Smooth muscle cell (in vitro differentiated cells): ENCODE data around the gene NFKB1. TPM values are rescaled to one million over a fixed set of nuclear protein-coding genes. Genes with fewer than 3 reads are reported as not detected.
A peak's percentile ranks its signal among the peaks of the same experiment; 100 is the strongest.
"Not testable (repeated sequence)": the region's sequence is repeated elsewhere in the genome, so short reads cannot be mapped to it uniquely, and the experiment has no call there.

ENCODE experiments used
- DNase-seq: peaks from one replicate; lab custom pipeline; 2025; ENCODE audit not compliant: unreplicated experiment; lab: John Stamatoyannopoulos, UW
- H2AFZ ChIP-seq: fragments of 200-600 bp; sonication (generic); 2 replicates; pipeline ENCODE4 v1.6.0; 2016; ENCODE audit warnings: antibody characterized with exemption, low read depth, mild to moderate bottlenecking
- H3F3A ChIP-seq: fragments of 200-600 bp; sonication (generic); 2 replicates; pipeline ENCODE4 v1.6.0; 2017; ENCODE audit warnings: antibody characterized with exemption, low read depth
- H3K27ac ChIP-seq: fragments of 200-600 bp; sonication (generic); 2 replicates; pipeline ENCODE4 v1.5.1; 2016; ENCODE audit warnings: low read depth, mild to moderate bottlenecking
- H3K27me3 ChIP-seq: fragments of 200-600 bp; sonication (generic); 2 replicates; pipeline ENCODE4 v1.6.1; 2016; ENCODE audit warnings: low read depth, mild to moderate bottlenecking
- H3K36me3 ChIP-seq: fragments of 200-600 bp; sonication (generic); 2 replicates; pipeline ENCODE4 v1.5.1; 2016; ENCODE audit warnings: low read depth
- H3K4me1 ChIP-seq: fragments of 200-600 bp; sonication (generic); 2 replicates; pipeline ENCODE4 v1.5.1; 2016; ENCODE audit warnings: low read depth
- H3K4me2 ChIP-seq: fragments of 200-600 bp; sonication (generic); 2 replicates; pipeline ENCODE4 v1.6.0; 2016; ENCODE audit warnings: mild to moderate bottlenecking
- H3K4me3 ChIP-seq: fragments of 200-600 bp; sonication (generic); 2 replicates; pipeline ENCODE4 v1.5.1; 2016; ENCODE audit warnings: mild to moderate bottlenecking
- H3K79me2 ChIP-seq: fragments of 200-600 bp; sonication (generic); 2 replicates; pipeline ENCODE4 v1.6.0; 2016; ENCODE audit warnings: low read depth, mild to moderate bottlenecking
- H3K9ac ChIP-seq: fragments of 200-600 bp; sonication (generic); 2 replicates; pipeline ENCODE4 v1.6.0; 2016; ENCODE audit warnings: low read depth
- H3K9me3 ChIP-seq: fragments of 200-600 bp; sonication (generic); replicated peaks from 2 replicates; pipeline ENCODE4 v1.5.1; 2016; ENCODE audit warnings: low read depth
- H4K20me1 ChIP-seq: fragments of 200-600 bp; sonication (generic); 2 replicates; pipeline ENCODE4 v1.6.0; 2016; ENCODE audit warnings: low read depth
- CTCF ChIP-seq: fragments of 200-600 bp; sonication (generic); IDR thresholded peaks from 2 replicates; pipeline ENCODE4 v1.5.1; 2017; ENCODE audit warnings: borderline replicate concordance, mild to moderate bottlenecking, antibody characterized with exemption; ENCODE audit not compliant: insufficient read depth, poor library complexity, severe bottlenecking
- WGBS: methylation state at CpG from one replicate; pipeline ENCODE4 v1.1.7; 2016; ENCODE audit warnings: low lambda C conversion rate; 5-methylcytosine and 5-hydroxymethylcytosine counted together
- polyA plus RNA-seq: library from polyadenylated mRNA; unstranded; fragments of >200 nt; fragmentation: Nextera tagmentation; extraction: Ambion mirVana; gene quantifications from 2 replicates; pipeline ENCODE4 v1.2.1, GENCODE V29; 2016
- total RNA-seq: library from RNA; depleted of rRNA; stranded (reverse); fragments of >200 nt; gene quantifications from 2 replicates; pipeline ENCODE4 v1.2.3, GENCODE V29; 2014

NFKB1 gene
- total and polyA plus RNA-seq, 2 experiments from 2014 or later, result 15.6 to 16.1 TPM

GRCh38 chr4:102616636-102617035 is 115.5 kb downstream of the NFKB1 start:
- 90% methylated on average over 9 of the region's 9 CpGs for WGBS
- H3K9me3 ChIP-seq, result no peaks in the 10 kb centered on the region

DNA sequence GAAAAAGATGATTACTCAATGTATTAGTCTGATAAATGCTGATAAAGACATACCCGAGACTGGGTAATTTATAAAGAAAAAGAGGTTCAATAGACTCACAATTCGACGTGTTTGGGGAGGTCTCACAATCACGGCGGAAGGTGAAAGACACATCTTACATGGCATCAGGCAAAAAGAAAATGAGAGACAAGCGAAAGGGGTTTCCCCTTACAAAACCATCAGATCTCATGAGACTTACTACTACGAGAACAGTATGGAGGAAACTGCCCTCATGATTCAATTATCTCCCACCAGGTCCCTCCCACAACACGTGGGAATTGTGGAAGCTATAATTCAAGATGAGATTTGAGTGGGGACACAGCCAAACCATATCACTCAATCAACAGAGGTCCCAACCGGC is 117.9 kb downstream of the NFKB1 start:
- not testable (repeated sequence) for H3K27me3 ChIP-seq, H3K36me3 ChIP-seq, DNase-seq, H2AFZ ChIP-seq, H3K9me3 ChIP-seq, H4K20me1 ChIP-seq, H3K9ac ChIP-seq, H3K4me3 ChIP-seq, H3K4me1 ChIP-seq, H3K79me2 ChIP-seq, H3K4me2 ChIP-seq
- 83% methylated on average over 9 of the region's 9 CpGs for WGBS
- Histone ChIP-seq H3K27ac (peak overlapping the region; percentile 73), H3F3A (peaks cover 11% of the 10 kb centered on the region)

More at GRCh38 chr4:102616636-102617035, 115.5 kb downstream of the NFKB1 start:
- Histone ChIP-seq H3K4me2 (no peak overlapping the region), H3K4me3 (no peak overlapping the region), H3K79me2 (no peaks in the 10 kb centered on the region), H3K27ac (no peak overlapping the region), H4K20me1 (no peaks in the 10 kb centered on the region), H3K4me1 (no peaks in the 10 kb centered on the region), H3K9ac (no peak overlapping the region), H3K27me3 (no peaks in the 10 kb centered on the region), H3F3A (peaks cover 11% of the 10 kb centered on the region), H2AFZ (no peak overlapping the region), H3K36me3 (peaks cover 15% of the 10 kb centered on the region)
- no peak for DNase-seq
- no peak for TF ChIP-seq CTCF

DNA sequence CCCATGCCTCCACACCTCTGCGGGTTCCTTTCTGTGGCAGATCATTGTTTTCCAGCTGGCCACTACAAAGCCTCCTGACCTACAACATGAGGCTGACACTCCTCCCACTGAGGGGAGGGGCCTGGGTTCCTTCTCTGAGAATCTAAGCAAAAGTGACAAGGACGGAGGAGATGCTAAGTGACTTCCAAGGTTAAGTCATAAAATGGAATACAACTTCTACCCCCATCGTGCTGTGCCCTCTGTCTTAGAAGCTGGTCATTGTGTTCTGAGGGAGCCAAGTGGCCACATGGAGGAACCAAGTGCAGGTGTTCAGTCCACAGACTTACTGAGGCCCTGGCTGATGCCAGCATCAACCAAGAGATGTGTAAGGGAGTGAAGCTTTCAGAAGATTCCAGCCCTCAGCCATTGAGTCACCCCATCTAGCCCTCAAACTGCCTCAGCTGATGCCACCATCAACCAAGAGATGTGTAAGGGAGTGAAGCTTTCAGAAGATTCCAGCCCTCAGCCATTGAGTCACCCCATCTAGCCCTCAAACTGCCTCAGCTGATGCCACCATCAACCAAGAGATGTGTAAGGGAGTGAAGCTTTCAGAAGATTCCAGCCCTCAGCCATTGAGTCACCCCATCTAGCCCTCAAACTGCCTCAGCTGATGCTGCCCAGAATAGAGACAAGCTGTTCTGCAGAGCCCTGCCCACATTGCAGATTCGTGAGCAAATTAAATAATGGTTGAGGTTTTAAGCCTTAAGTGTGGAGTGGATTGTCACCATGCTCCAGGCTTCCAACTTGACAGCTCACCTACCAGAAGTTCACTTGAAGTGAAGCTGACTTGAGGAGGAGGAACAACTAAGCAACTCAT is 118.8 kb downstream of the NFKB1 start:
- not testable (repeated sequence) for H4K20me1 ChIP-seq, H3K4me1 ChIP-seq, H3K36me3 ChIP-seq, H3K79me2 ChIP-seq, DNase-seq, H2AFZ ChIP-seq, H3K9me3 ChIP-seq, H3K4me3 ChIP-seq, H3K27me3 ChIP-seq
- peak overlapping the region; percentile 72 for H3K4me2 ChIP-seq
- peak overlapping the region; percentile 73 for H3K27ac ChIP-seq
- H3K9ac ChIP-seq, result peak overlapping the region; percentile 14
- WGBS, result 76% methylated on average over 4 of the region's 4 CpGs
- peaks cover 11% of the 10 kb centered on the region for H3F3A ChIP-seq

DNA sequence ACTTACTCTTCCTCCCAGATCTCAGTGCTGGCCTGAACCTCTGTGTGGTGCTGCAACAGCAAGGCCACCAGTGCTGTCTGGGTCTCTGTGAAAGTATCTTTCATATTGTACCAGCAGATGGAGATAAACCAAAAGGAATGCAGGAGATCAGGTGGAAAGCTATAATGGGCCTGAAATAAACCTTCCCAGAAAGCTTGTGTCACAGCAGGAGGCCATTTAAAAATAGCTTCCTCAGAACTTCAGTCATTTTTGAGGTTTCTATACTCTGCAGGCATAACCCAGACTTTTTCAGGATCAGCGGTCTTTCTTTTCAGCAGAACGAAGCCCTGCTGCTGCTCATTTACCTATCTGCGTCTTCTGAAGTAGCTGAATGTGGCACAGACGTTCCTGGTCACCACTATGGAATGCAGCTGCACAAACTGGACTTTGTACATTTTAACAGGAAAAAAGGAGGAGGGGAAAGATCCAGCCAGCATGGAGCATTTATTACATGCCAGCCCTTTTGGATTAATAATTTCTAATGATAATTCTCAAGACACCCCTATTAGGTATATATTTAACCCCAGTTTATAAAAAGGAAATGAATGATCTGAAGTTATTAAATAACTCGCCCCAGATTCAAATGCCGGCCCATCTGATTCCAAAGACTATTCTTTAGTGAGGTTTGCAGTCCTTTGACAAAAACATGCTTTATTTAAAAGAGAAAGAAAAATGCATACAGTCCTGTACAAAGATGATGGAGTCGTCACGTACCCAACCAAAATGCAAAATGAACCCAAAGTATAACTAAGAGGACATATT is 119.7 kb downstream of the NFKB1 start:
- Histone ChIP-seq H3K27me3 (no peaks in the 10 kb centered on the region), H3K79me2 (no peaks in the 10 kb centered on the region), H3K27ac (peak overlapping the region; percentile 63), H3K4me1 (no peaks in the 10 kb centered on the region), H3K9ac (peak overlapping the region; percentile 14), H3K4me2 (peak overlapping the region; percentile 72), H2AFZ (no peak overlapping the region), H4K20me1 (no peaks in the 10 kb centered on the region), H3K4me3 (peak overlapping the region; percentile 19), H3K9me3 (no peaks in the 10 kb centered on the region), H3K36me3 (no peaks in the 10 kb centered on the region), H3F3A (peaks cover 11% of the 10 kb centered on the region)
- peak; percentile 44 for TF ChIP-seq CTCF
- DNase-seq, result no peak
- WGBS, result 53% methylated on average over 8 of the region's 8 CpGs
